Measurements from ENCODE around the gene TBC1D9B.

The TBC1D9B gene

GRCh38 chr5:179868541-179868940, 39.2 kb downstream of the TBC1D9B start:
- no peak for DNase-seq

- DNase-seq, result no peak
Observed at GRCh38 chr5:179867476-179867875, 40.2 kb downstream of the TBC1D9B start.

GRCh38 chr5:179867079-179867465, 40.6 kb downstream of the TBC1D9B start:
- DNase-seq, result no peak

GRCh38 chr5:179866241-179867078, 41.2 kb downstream of the TBC1D9B start:
- DNase-seq, result no peak

GRCh38 chr5:179865491-179866240, 42.0 kb downstream of the TBC1D9B start:
- no peak for DNase-seq

GRCh38 chr5:179864686-179865085, 43.0 kb downstream of the TBC1D9B start:
- no peak for DNase-seq

GRCh38 chr5:179863449-179864085, 44.1 kb downstream of the TBC1D9B start:
- no peak for DNase-seq

GRCh38 chr5:179862891-179863290, 44.8 kb downstream of the TBC1D9B start:
- DNase-seq, result no peak

GRCh38 chr5:179862296-179862695, 45.4 kb downstream of the TBC1D9B start:
- DNase-seq, result no peak

- DNase-seq, result no peak
Observed at GRCh38 chr5:179860301-179860700, 47.4 kb downstream of the TBC1D9B start.

- DNase-seq, result peak; percentile 82
Observed at GRCh38 chr5:179858586-179859427, 48.9 kb downstream of the TBC1D9B start, which contains the start of gene MRNIP. Gene MRNIP, minus strand, starts transcription at chr5:179858817. Its CDS starts 21 bp downstream, at chr5:179858796.

GRCh38 chr5:179858241-179858585, 49.5 kb downstream of the TBC1D9B start:
- DNase-seq, result peak; percentile 28

- no peak for DNase-seq
Observed at GRCh38 chr5:179854356-179854755, 53.3 kb downstream of the TBC1D9B start.

- DNase-seq, result no peak
Observed at GRCh38 chr5:179852993-179853547, 54.6 kb downstream of the TBC1D9B start.

GRCh38 chr5:179841621-179842020, 66.1 kb downstream of the TBC1D9B start:
- no peak for DNase-seq

GRCh38 chr5:179840766-179841165, 66.9 kb downstream of the TBC1D9B start:
- DNase-seq, result no peak

- no peak for DNase-seq
Observed at GRCh38 chr5:179840321-179840720, 67.4 kb downstream of the TBC1D9B start.

GRCh38 chr5:179839328-179840256, 68.1 kb downstream of the TBC1D9B start:
- DNase-seq, result no peak

GRCh38 chr5:179837076-179838011, 70.4 kb downstream of the TBC1D9B start:
- DNase-seq, result no peak

Measured in activated gamma-delta T cell (primary cell).